ENCODE results near the gene CDHR4. TPM values are rescaled to one million over a fixed set of nuclear protein-coding genes. Genes with fewer than 3 reads are reported as not detected.
"Not testable (repeated sequence)": the region's sequence is repeated elsewhere in the genome, so short reads cannot be mapped to it uniquely, and the experiment has no call there.

Gene CDHR4
- total RNA-seq, 1 experiment from 2014 or later = not detected

DNA sequence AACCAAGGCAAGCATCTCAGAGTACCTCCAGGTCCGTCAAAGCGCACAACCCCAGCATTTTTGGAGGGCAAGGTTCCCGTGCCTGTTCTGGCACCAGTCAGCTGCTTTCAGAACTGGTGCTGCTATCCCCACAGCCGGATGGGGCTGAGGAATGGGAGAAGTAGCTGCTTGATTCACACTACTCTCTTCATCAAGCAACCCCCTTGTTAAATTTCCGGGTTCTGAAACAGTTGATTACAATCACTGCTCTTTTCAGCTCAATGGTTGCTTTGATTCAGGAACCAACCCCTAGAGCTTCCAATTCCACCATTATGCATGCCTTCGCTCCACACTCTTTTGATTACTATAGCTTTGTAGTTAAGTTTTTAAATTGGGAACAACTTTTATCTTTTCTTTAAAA, 26.3 kb upstream of the CDHR4 start:
- no peaks in the 10 kb centered on the region for H3K23me2 ChIP-seq (ENCODE audit: insufficient read length, low read depth, low read length, poor library complexity, severe bottlenecking)
- H2BK12ac ChIP-seq (ENCODE audit: insufficient read length, low read depth, low read length) = no peak overlapping the region
- no peak overlapping the region for H2BK20ac ChIP-seq (ENCODE audit: low read depth, low read length, poor library complexity, severe bottlenecking)
- no peak overlapping the region for H3K4ac ChIP-seq (ENCODE audit: low read depth, low read length)
- no peak overlapping the region for H2AK5ac ChIP-seq (ENCODE audit: insufficient read length, low read length)
- TF ChIP-seq, protein P1, sequence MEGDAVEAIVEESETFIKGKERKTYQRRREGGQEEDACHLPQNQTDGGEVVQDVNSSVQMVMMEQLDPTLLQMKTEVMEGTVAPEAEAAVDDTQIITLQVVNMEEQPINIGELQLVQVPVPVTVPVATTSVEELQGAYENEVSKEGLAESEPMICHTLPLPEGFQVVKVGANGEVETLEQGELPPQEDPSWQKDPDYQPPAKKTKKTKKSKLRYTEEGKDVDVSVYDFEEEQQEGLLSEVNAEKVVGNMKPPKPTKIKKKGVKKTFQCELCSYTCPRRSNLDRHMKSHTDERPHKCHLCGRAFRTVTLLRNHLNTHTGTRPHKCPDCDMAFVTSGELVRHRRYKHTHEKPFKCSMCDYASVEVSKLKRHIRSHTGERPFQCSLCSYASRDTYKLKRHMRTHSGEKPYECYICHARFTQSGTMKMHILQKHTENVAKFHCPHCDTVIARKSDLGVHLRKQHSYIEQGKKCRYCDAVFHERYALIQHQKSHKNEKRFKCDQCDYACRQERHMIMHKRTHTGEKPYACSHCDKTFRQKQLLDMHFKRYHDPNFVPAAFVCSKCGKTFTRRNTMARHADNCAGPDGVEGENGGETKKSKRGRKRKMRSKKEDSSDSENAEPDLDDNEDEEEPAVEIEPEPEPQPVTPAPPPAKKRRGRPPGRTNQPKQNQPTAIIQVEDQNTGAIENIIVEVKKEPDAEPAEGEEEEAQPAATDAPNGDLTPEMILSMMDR (conservative IDR thresholded peaks at IDR 0.05) = no peak
- H3K79me1 ChIP-seq (ENCODE audit: insufficient read depth, low read depth, low read length, poor library complexity, severe bottlenecking) = no peaks in the 10 kb centered on the region
- H3K23ac ChIP-seq (ENCODE audit: insufficient read length, low read depth, low read length) = no peak overlapping the region
- no peak overlapping the region for H3K56ac ChIP-seq (ENCODE audit: insufficient read length, low read depth, low read length)
- peaks cover 11 to 33% (median 29%) of the 10 kb centered on the region in 3 experiments; a peak in 6 of 7 replicates for H3K36me3 Mint-ChIP-seq (ENCODE audit: insufficient read depth in 1 of 3, low read depth in 3 of 3)
- no peak overlapping the region for H3K18ac ChIP-seq (ENCODE audit: insufficient read length, low read depth, low read length)
- no peak overlapping the region for H3K27ac ChIP-seq (ENCODE audit: insufficient read length, low read depth, low read length)
- H3K4me1 ChIP-seq (ENCODE audit: insufficient read depth, low read length) = no peaks in the 10 kb centered on the region
- no peaks in the 10 kb centered on the region for H3K4me1 Mint-ChIP-seq
- H3K4me2 ChIP-seq (ENCODE audit: insufficient read depth, insufficient read length, low read length) = no peak overlapping the region
- no peak overlapping the region for H2BK15ac ChIP-seq (ENCODE audit: low read depth, low read length)
- no peak for DNase-seq
- H4K20me1 ChIP-seq (ENCODE audit: control insufficient read depth, insufficient read depth, insufficient read length) = no peaks in the 10 kb centered on the region
- WGBS (ENCODE audit: extremely low coverage, insufficient read length, low lambda C conversion rate) = no CpG with 5 or more reads among the region's 6 CpGs
- H3K27ac Mint-ChIP-seq = peak overlapping the region in 1 of 3 experiments; percentile 80; a peak in 2 of 7 replicates
- no peak overlapping the region for H3K14ac ChIP-seq (ENCODE audit: insufficient read depth, low read length)
- H4K8ac ChIP-seq (replicated peaks; ENCODE audit: insufficient read length, low read depth, low read length) = no peak overlapping the region
- H3K4me3 Mint-ChIP-seq = no peak overlapping the region
- H3K79me2 ChIP-seq (ENCODE audit: insufficient read depth, low read length) = no peaks in the 10 kb centered on the region
- H4K91ac ChIP-seq (ENCODE audit: insufficient read length, low read depth, low read length) = no peak overlapping the region
- no peak overlapping the region for H3T11ph ChIP-seq (ENCODE audit: low read length)
- H4K5ac ChIP-seq (ENCODE audit: insufficient read length, low read depth, low read length) = no peak overlapping the region
- H2BK120ac ChIP-seq (ENCODE audit: low read depth, low read length, poor library complexity, severe bottlenecking) = no peak overlapping the region
- H3K27me3 Mint-ChIP-seq (ENCODE audit: low read depth) = no peaks in the 10 kb centered on the region
- H2BK5ac ChIP-seq (ENCODE audit: insufficient read length, low read length) = no peak overlapping the region
- no peaks in the 10 kb centered on the region for H3K27me3 ChIP-seq (ENCODE audit: insufficient read depth, low read length)
- no peaks in the 10 kb centered on the region for H3K9me3 ChIP-seq (ENCODE audit: control insufficient read depth, low read depth, low read length)
- no peaks in the 10 kb centered on the region for H3K9me3 Mint-ChIP-seq
- H3K9ac ChIP-seq (ENCODE audit: extremely low read depth, insufficient read length, low read length) = no peak overlapping the region
- H2AFZ ChIP-seq (ENCODE audit: low read length) = no peak overlapping the region

DNA sequence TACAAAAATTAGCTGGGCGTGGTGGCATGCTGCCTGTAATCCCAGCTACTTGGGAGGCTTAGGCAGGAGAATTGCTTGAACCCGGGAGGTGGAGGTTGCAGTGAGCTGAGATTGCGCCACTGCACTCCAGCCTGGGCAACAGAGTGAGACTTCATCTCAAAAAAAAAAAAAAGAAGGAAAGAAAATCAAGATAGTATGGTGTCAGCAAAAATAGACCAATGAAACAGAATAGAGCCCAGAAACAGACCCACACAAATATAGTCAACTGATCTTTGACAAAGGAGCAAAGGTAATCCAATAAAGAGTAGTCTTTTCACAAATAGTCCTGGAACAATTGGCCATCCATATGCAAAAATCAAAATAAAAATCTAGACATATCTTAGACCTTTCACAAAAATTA, 23.5 kb upstream of the CDHR4 start:
- H2BK5ac ChIP-seq (ENCODE audit: insufficient read length, low read length); H3K4ac ChIP-seq (ENCODE audit: low read depth, low read length); H2BK15ac ChIP-seq (ENCODE audit: low read depth, low read length); H4K8ac ChIP-seq (replicated peaks; ENCODE audit: insufficient read length, low read depth, low read length); H2AK5ac ChIP-seq (ENCODE audit: insufficient read length, low read length); H3K23me2 ChIP-seq (ENCODE audit: insufficient read length, low read depth, low read length, poor library complexity, severe bottlenecking); H3K27me3 Mint-ChIP-seq (ENCODE audit: low read depth); H3T11ph ChIP-seq (ENCODE audit: low read length); H3K9ac ChIP-seq (ENCODE audit: extremely low read depth, insufficient read length, low read length); H3K79me1 ChIP-seq (ENCODE audit: insufficient read depth, low read depth, low read length, poor library complexity, severe bottlenecking); H2BK20ac ChIP-seq (ENCODE audit: low read depth, low read length, poor library complexity, severe bottlenecking); H2BK12ac ChIP-seq (ENCODE audit: insufficient read length, low read depth, low read length); H3K56ac ChIP-seq (ENCODE audit: insufficient read length, low read depth, low read length); H3K4me1 ChIP-seq (ENCODE audit: insufficient read depth, low read length); H3K27me3 ChIP-seq (ENCODE audit: insufficient read depth, low read length); H3K14ac ChIP-seq (ENCODE audit: insufficient read depth, low read length); H4K91ac ChIP-seq (ENCODE audit: insufficient read length, low read depth, low read length); H3K27ac Mint-ChIP-seq; H3K23ac ChIP-seq (ENCODE audit: insufficient read length, low read depth, low read length); H3K36me3 Mint-ChIP-seq (ENCODE audit: insufficient read depth in 1 of 3, low read depth in 3 of 3); H3K27ac ChIP-seq (ENCODE audit: insufficient read length, low read depth, low read length); DNase-seq; H3K9me3 Mint-ChIP-seq; H3K4me2 ChIP-seq (ENCODE audit: insufficient read depth, insufficient read length, low read length); H3K4me3 Mint-ChIP-seq; H3K79me2 ChIP-seq (ENCODE audit: insufficient read depth, low read length); H4K20me1 ChIP-seq (ENCODE audit: control insufficient read depth, insufficient read depth, insufficient read length); H3K18ac ChIP-seq (ENCODE audit: insufficient read length, low read depth, low read length); H3K4me1 Mint-ChIP-seq; H4K5ac ChIP-seq (ENCODE audit: insufficient read length, low read depth, low read length); H2BK120ac ChIP-seq (ENCODE audit: low read depth, low read length, poor library complexity, severe bottlenecking); H3K9me3 ChIP-seq (ENCODE audit: control insufficient read depth, low read depth, low read length); H2AFZ ChIP-seq (ENCODE audit: low read length): not testable (repeated sequence)
- WGBS (ENCODE audit: extremely low coverage, insufficient read length, low lambda C conversion rate) = no CpG with 5 or more reads among the region's 3 CpGs

Measured in H9 (cell line).